Measurements from ENCODE around the gene NME5.
"Not testable (repeated sequence)": the region's sequence is repeated elsewhere in the genome, so short reads cannot be mapped to it uniquely, and the experiment has no call there.

Gene NME5

DNA sequence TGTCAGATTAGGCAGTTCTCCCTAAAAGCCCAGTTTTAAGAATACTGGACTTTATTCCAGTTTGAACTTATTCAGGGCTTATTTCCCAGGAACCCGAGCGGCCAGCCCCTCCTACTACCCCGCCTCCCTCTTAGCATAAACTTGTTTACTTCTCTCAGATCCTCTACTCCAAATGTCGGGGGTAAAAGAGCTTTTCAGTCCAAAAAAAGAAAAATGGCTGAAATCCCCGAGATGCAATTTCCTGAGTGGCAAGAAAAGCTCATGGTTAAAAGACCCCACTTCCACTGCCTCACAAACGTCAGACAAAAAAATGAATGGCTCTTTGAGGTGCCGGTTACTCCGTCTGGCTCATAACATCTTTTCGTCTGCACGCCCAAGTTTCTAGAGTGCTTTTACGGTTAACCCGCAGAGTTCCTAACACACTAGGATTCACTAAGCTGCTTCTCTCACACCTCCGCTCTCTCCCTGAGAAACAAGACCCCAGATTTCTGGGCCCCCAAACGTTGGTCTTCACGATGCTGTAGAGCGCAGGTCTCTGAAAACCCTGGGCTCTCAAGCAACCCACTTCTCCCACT is 38.8 kb upstream of the NME5 start:
- FAIRE-seq = no peak
- TF ChIP-seq POU2F2 (IDR thresholded peaks at IDR 0.05; ENCODE audit: low read depth, low read length) = peak; percentile 75; the same call in 1 of the 2 replicates
- TF ChIP-seq PAX5 (IDR thresholded peaks at IDR 0.05; ENCODE audit: insufficient read depth, low read length, severe bottlenecking) = no peak
- DNase-seq (ENCODE audit: insufficient read length, low spot score) = no peak

DNA sequence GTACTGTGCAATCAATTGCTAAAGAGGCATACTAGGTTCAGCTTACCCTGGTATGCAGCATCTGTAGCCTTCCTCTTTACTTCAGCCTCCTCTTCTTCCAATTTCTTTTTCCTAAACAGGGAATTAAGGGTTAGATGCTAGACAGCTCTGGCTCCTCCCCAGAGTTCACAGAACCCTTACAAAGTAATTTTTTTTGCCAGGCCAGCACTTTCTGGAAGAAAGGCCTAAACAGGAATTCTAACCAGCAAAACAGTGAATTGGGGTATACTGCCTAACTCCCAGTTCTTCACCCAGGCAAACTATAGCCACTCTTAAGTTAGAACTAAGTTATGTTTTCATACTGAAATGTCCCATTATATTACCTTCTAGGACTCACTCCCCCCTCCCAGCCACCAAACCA is 31.1 kb upstream of the NME5 start:
- DNase-seq (ENCODE audit: insufficient read length, low spot score) (no peak), FAIRE-seq (no peak)
- TF ChIP-seq POLR2AphosphoS5 (IDR thresholded peaks at IDR 0.05; ENCODE audit: low read depth, low read length) (no peak), PAX5 (IDR thresholded peaks at IDR 0.05; ENCODE audit: insufficient read depth, low read length, severe bottlenecking) (no peak), SPI1 (IDR thresholded peaks at IDR 0.05; ENCODE audit: low read depth, low read length) (no peak), POU2F2 (IDR thresholded peaks at IDR 0.05; ENCODE audit: low read depth, low read length) (no peak), POLR2A (IDR thresholded peaks at IDR 0.05; ENCODE audit: low read depth, low read length) (no peak), TAF1 (IDR thresholded peaks at IDR 0.05; ENCODE audit: low read depth, low read length) (no peak)

DNA sequence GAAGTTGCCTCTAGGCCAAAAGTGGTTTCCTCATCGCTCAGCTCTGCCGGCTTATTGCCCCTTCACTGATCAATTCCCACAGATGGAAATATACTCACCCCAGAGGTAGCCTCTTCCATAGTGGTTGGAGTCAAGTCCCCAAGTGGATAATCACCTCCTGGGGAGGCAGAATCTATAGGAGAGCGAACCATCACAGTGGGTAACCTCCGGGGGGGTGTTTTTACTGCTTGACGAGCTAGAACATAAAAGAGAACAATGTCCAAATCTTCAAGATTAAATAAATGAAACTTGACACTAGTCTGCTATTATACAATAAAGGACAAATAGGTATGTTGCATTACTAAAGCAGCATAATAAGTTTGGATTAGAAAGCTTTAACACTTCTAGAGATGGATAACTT is 29.9 kb upstream of the NME5 start:
- FAIRE-seq = no peak
- TF ChIP-seq PAX5 (IDR thresholded peaks at IDR 0.05; ENCODE audit: insufficient read depth, low read length, severe bottlenecking) (no peak), POU2F2 (IDR thresholded peaks at IDR 0.05; ENCODE audit: low read depth, low read length) (no peak), POLR2A (IDR thresholded peaks at IDR 0.05; ENCODE audit: low read depth, low read length) (no peak), TAF1 (IDR thresholded peaks at IDR 0.05; ENCODE audit: low read depth, low read length) (no peak), SPI1 (IDR thresholded peaks at IDR 0.05; ENCODE audit: low read depth, low read length) (no peak), POLR2AphosphoS5 (IDR thresholded peaks at IDR 0.05; ENCODE audit: low read depth, low read length) (no peak)
- no peak for DNase-seq (ENCODE audit: insufficient read length, low spot score)

DNA sequence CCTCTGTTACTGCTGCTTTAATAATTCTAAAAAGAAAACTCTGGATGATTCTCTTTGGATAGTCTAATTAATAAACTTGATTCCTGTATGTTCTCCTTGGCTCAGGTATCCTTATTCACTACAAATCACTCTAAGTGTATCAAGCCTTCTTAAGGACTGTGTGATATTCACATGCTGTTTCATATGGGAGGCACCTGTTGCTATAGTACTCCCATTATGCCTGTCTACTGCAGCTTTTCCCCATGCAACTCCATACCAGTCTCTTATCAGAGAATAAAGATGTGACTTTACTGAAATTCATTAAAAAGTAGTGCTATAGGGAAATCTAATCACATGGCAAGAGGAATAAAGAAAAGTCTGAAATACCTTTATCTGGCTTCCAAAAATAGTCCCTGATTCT is 24.5 kb upstream of the NME5 start:
- no peak for TF ChIP-seq TAF1 (IDR thresholded peaks at IDR 0.05; ENCODE audit: low read depth, low read length)
- TF ChIP-seq POU2F2 (IDR thresholded peaks at IDR 0.05; ENCODE audit: low read depth, low read length) = no peak
- TF ChIP-seq SPI1 (IDR thresholded peaks at IDR 0.05; ENCODE audit: low read depth, low read length) = no peak
- DNase-seq (ENCODE audit: insufficient read length, low spot score) = no peak
- FAIRE-seq = no peak

DNA sequence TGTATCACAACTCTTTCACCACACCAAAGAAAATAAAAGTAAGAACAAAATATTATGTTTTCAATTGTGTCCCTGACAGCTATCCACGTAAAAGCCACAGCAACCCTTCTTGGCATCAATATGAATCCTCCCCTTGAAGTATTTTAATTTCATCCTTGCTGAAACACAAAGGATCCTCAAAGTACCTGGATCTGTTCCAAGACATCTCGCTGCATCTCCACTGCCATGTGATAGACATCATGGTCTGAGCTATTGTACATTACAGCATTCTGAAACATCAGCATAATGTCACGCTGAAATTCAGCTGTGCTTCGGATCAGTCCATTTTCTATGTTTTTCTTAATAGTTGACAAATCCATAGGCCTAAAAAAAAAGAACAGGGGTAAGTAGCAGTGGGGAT is 21.5 kb upstream of the NME5 start:
- FAIRE-seq (no peak), DNase-seq (ENCODE audit: insufficient read length, low spot score) (no peak)
- TF ChIP-seq SPI1 (IDR thresholded peaks at IDR 0.05; ENCODE audit: low read depth, low read length) = no peak
- no peak for TF ChIP-seq TAF1 (IDR thresholded peaks at IDR 0.05; ENCODE audit: low read depth, low read length)
- TF ChIP-seq POU2F2 (IDR thresholded peaks at IDR 0.05; ENCODE audit: low read depth, low read length) = no peak
- TF ChIP-seq PAX5 (IDR thresholded peaks at IDR 0.05; ENCODE audit: insufficient read depth, low read length, severe bottlenecking) = no peak
- TF ChIP-seq POLR2AphosphoS5 (IDR thresholded peaks at IDR 0.05; ENCODE audit: low read depth, low read length) = no peak
- TF ChIP-seq POLR2A (IDR thresholded peaks at IDR 0.05; ENCODE audit: low read depth, low read length) = no peak

DNA sequence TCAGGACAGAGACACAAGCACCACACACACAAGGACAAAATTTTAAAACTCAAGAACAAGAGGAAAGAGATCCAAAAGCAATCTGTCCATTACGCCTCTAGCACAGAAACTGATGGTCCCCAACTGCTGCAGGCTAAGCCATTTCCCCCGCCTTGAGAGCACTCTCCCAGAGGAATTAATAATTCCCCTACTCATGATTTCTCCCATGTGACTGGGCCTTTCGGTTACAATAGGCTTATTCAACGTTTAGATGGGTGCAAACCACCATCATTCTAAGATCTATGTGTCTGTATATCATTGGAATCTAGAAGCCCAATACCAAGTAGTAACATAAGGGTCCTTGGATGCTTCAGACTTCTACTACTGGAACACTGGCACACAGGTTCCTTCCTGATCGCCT is 20.4 kb upstream of the NME5 start:
- DNase-seq (ENCODE audit: insufficient read length, low spot score) (no peak), FAIRE-seq (no peak)
- TF ChIP-seq POU2F2 (IDR thresholded peaks at IDR 0.05; ENCODE audit: low read depth, low read length) (no peak), POLR2AphosphoS5 (IDR thresholded peaks at IDR 0.05; ENCODE audit: low read depth, low read length) (no peak)

DNA sequence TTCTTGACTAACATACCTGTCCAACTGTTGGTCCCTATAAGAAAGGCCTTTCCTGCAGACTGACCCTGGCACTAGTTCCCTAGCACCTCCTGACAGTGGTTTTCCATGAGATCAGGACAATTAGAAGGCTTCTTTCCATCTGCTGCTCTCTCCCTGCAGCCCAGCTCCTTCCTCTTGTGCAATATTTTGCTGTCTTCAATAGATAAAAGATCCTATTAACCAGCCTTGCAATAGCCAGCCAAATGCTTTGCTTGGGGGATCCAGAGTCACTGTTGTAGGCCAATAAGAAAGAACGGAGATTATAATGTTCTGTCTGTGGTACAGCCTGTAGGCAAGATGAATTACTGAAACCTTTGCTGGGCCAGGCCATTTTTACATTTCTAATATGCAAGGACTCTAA is 18.4 kb upstream of the NME5 start:
- FAIRE-seq (no peak), DNase-seq (ENCODE audit: insufficient read length, low spot score) (no peak)
- TF ChIP-seq POLR2AphosphoS5 (IDR thresholded peaks at IDR 0.05; ENCODE audit: low read depth, low read length) = no peak
- no peak for TF ChIP-seq PAX5 (IDR thresholded peaks at IDR 0.05; ENCODE audit: insufficient read depth, low read length, severe bottlenecking)
- TF ChIP-seq SPI1 (IDR thresholded peaks at IDR 0.05; ENCODE audit: low read depth, low read length) = no peak
- no peak for TF ChIP-seq POLR2A (IDR thresholded peaks at IDR 0.05; ENCODE audit: low read depth, low read length)
- no peak for TF ChIP-seq POU2F2 (IDR thresholded peaks at IDR 0.05; ENCODE audit: low read depth, low read length)
- no peak for TF ChIP-seq TAF1 (IDR thresholded peaks at IDR 0.05; ENCODE audit: low read depth, low read length)

DNA sequence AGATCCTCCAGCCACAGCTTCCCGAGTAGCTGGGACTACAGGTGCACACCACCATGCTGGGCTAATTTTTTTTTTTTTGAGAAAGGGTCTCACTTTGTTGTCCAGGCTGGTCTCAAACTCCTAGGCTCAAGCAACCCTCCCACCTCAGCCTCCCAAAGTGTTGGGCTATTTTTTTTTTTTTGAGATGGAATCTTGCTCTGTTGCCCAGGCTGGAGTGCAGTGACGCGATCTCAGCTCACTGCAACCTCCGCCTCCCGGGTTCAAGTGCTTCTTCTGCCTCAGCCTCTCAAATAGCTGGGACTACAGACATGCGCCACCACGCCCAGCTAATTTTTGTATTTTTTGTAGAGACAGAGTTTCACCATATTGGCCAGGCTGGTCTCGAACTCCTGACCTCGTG is 16.7 kb upstream of the NME5 start:
- not testable (repeated sequence) for DNase-seq (ENCODE audit: insufficient read length, low spot score); FAIRE-seq

DNA sequence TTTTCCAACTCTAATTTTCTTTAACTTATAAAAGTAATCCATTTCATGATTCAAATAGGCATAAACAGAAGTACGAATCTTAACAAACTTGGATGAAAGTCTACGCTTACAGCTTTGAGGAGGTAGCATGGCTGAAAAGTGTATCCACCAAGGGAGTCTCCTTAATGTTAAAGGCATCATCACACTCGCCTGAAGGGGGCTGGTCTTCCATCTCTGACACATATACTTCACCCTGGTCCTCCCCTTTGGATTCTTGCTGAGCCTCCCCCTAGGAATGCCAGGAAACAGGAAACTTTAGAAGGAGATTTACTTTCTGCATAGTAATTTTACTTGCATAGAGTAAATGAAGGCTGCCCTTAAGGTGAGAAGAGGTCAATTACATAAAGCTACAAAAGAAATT is 10.3 kb upstream of the NME5 start:
- DNase-seq (ENCODE audit: insufficient read length, low spot score) (no peak), FAIRE-seq (no peak)
- no peak for TF ChIP-seq SPI1 (IDR thresholded peaks at IDR 0.05; ENCODE audit: low read depth, low read length)
- no peak for TF ChIP-seq TAF1 (IDR thresholded peaks at IDR 0.05; ENCODE audit: low read depth, low read length)
- TF ChIP-seq POU2F2 (IDR thresholded peaks at IDR 0.05; ENCODE audit: low read depth, low read length) = no peak
- no peak for TF ChIP-seq POLR2AphosphoS5 (IDR thresholded peaks at IDR 0.05; ENCODE audit: low read depth, low read length)

DNA sequence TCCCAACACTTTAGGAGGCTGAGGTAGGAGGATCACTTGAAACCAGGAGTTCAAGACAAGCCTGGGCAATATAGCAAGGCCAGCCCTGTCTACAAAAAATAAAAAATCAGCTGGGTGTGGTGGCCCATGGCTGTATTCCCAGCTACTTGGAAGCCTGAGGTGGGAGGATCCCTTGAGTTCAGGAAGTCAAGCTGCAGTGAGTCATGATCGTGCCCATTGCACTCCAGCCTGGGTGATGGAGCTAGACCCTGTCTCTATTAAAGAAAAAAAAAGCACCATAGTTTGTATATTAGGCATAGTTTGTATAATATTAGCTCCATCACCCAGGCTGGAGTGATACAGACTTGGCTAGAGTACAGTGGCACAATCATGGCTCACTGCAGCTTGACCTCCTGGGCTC is 9.6 kb upstream of the NME5 start:
- FAIRE-seq (no peak), DNase-seq (ENCODE audit: insufficient read length, low spot score) (no peak)
- TF ChIP-seq SPI1 (IDR thresholded peaks at IDR 0.05; ENCODE audit: low read depth, low read length) (no peak), TAF1 (IDR thresholded peaks at IDR 0.05; ENCODE audit: low read depth, low read length) (no peak)

DNA sequence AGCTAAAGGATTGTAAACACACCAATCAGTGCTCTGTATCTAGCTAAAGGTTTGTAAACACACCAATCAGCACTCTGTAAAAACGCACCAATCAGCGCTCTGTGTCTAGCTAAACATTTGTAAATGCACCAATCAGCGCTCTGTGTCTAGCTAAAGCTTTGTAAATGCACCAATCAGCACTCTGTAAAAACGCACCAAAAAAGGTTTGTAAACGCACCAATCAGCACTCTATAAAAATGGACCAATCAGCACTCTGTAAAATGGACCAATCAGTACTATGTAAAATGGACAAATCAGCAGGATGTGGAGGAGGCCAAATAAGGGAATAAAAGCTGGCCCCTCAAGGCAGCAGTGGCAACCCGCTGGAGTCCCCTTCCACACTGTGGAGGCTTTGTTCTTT is 4.3 kb upstream of the NME5 start:
- not testable (repeated sequence) for DNase-seq (ENCODE audit: insufficient read length, low spot score); FAIRE-seq

DNA sequence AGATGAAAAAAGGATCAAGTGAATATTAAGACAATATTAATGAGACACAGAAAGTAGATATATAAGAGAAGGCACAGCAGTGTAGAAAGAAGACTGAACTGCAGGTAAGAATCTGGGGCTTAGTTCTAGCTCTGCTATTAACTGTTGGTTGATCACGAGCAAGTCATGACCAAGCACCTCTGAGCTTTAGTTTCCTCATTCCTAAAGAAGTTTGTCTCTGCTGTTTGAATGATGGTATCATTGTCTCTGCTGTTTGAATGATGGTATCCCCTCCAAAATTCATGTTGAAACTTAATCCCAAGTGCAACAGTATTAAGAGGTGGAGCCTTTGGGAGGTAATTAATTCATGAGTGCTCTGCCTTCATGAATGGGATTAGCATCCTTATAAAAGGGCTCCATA is 2.5 kb upstream of the NME5 start:
- TF ChIP-seq POU2F2 (IDR thresholded peaks at IDR 0.05; ENCODE audit: low read depth, low read length) = no peak
- no peak for TF ChIP-seq PAX5 (IDR thresholded peaks at IDR 0.05; ENCODE audit: insufficient read depth, low read length, severe bottlenecking)
- TF ChIP-seq TAF1 (IDR thresholded peaks at IDR 0.05; ENCODE audit: low read depth, low read length) = no peak
- TF ChIP-seq SPI1 (IDR thresholded peaks at IDR 0.05; ENCODE audit: low read depth, low read length) = no peak
- TF ChIP-seq POLR2A (IDR thresholded peaks at IDR 0.05; ENCODE audit: low read depth, low read length) = no peak
- TF ChIP-seq POLR2AphosphoS5 (IDR thresholded peaks at IDR 0.05; ENCODE audit: low read depth, low read length) = no peak
- FAIRE-seq = no peak
- DNase-seq (ENCODE audit: insufficient read length, low spot score) = no peak
